M059J (cell line): ENCODE data around the gene PLIN1. TPM values are rescaled to one million over a fixed set of nuclear protein-coding genes. Genes with fewer than 3 reads are reported as not detected.
A peak's percentile ranks its signal among the peaks of the same experiment; 100 is the strongest.
"Not testable (repeated sequence)": the region's sequence is repeated elsewhere in the genome, so short reads cannot be mapped to it uniquely, and the experiment has no call there.

Source experiments
- DNase-seq: peaks from one replicate; pipeline ENCODE4 v3.0.0-alpha.2; 2012; ENCODE audit warnings: low read depth
- total RNA-seq: library from RNA; depleted of rRNA; stranded (reverse); fragments of >200 nt; shearing (Covaris generic); gene quantifications from 2 replicates; pipeline ENCODE4 v1.2.3, GENCODE V29; 2014; rRNA removed

PLIN1 gene
- 0.15 and 0.22 TPM in 2 replicates for total RNA-seq

- no peak for DNase-seq
These were observed at the start of gene PLIN1 for GRCh38 chr15:89679212-89679611. Gene PLIN1 (minus strand): TSS chr15:89679367. CDS start chr15:89677489, 1,878 bp downstream.

GRCh38 chr15:89728254-89728653, 49.1 kb upstream of the PLIN1 start:
- DNase-seq: peak; percentile 23

GRCh38 chr15:89725064-89725463, 45.9 kb upstream of the PLIN1 start:
- no peak for DNase-seq

GRCh38 chr15:89724621-89725020, 45.5 kb upstream of the PLIN1 start:
- DNase-seq: no peak

GRCh38 chr15:89723031-89723430, 43.9 kb upstream of the PLIN1 start:
- DNase-seq: no peak

- no peak for DNase-seq
These were observed 35.6 kb upstream of the PLIN1 start for GRCh38 chr15:89714775-89715174.

- DNase-seq: no peak
These were observed 28.4 kb upstream of the PLIN1 start for GRCh38 chr15:89707577-89707976.

GRCh38 chr15:89704411-89704810, 25.2 kb upstream of the PLIN1 start:
- DNase-seq: no peak

- no peak for DNase-seq
These were observed 16.0 kb upstream of the PLIN1 start for GRCh38 chr15:89695198-89695597.

- DNase-seq: peak; percentile 34
These were observed 14.5 kb upstream of the PLIN1 start for GRCh38 chr15:89693696-89694095.

GRCh38 chr15:89693091-89693490, 13.9 kb upstream of the PLIN1 start:
- DNase-seq: no peak

GRCh38 chr15:89690276-89691218, 11.4 kb upstream of the PLIN1 start, which contains the start of the genes PEX11A and WDR93:
Gene PEX11A (minus strand): TSS chr15:89690754. CDS start chr15:89690632, 122 bp downstream.
Gene WDR93 (plus strand): TSS chr15:89690811. CDS start chr15:89701747, 10,936 bp downstream.
- DNase-seq: peak; percentile 70

- DNase-seq: not testable (repeated sequence)
These were observed 10.7 kb upstream of the PLIN1 start for GRCh38 chr15:89689930-89690275.

- DNase-seq: no peak
These were observed 7.4 kb upstream of the PLIN1 start for GRCh38 chr15:89686522-89686921.

- no peak for DNase-seq
These were observed 6.8 kb upstream of the PLIN1 start for GRCh38 chr15:89685995-89686394.

- no peak for DNase-seq
These were observed 2.0 kb upstream of the PLIN1 start for GRCh38 chr15:89681146-89681545.

- peak; percentile 44 for DNase-seq
These were observed 1.2 kb upstream of the PLIN1 start for GRCh38 chr15:89680282-89680873.

GRCh38 chr15:89677381-89677780, 1.8 kb downstream of the PLIN1 start:
- no peak for DNase-seq

- no peak for DNase-seq
These were observed 3.6 kb downstream of the PLIN1 start for GRCh38 chr15:89675606-89676005.

- no peak for DNase-seq
These were observed 4.6 kb downstream of the PLIN1 start for GRCh38 chr15:89674526-89674925.

- no peak for DNase-seq
These were observed 6.0 kb downstream of the PLIN1 start for GRCh38 chr15:89673165-89673512.

GRCh38 chr15:89672221-89673164, 6.7 kb downstream of the PLIN1 start:
- DNase-seq: no peak
